ENCODE measurements around the gene PBX2. TPM values are rescaled to one million over a fixed set of nuclear protein-coding genes. Genes with fewer than 3 reads are reported as not detected.

PBX2 gene
- total RNA-seq, 4 donors from 2014 or later, result 51.0 to 84.7 (median 63.8) TPM

GRCh38 chr6:32181148-32181702 lies 8.8 kb downstream of the PBX2 start:
- H3K27me3 ChIP-seq, result no peaks in the 10 kb centered on the region
- DNase-seq (ENCODE audit: low spot score in 2 of 2), result no peak
- peaks cover 58% of the 10 kb centered on the region for H3K4me1 ChIP-seq
- peak overlapping the region; percentile 20 for H3K27ac ChIP-seq
- no peak overlapping the region for H3K4me3 ChIP-seq
- H3K9me3 ChIP-seq, result no peaks in the 10 kb centered on the region
- no peak for TF ChIP-seq POLR2A (IDR thresholded peaks at IDR 0.05)
- TF ChIP-seq EP300 (IDR thresholded peaks at IDR 0.05), result no peak
- no peak for TF ChIP-seq POLR2AphosphoS5 (IDR thresholded peaks at IDR 0.05)
- no peak for TF ChIP-seq CTCF (IDR thresholded peaks at IDR 0.05)
- 92% methylated on average over 15 of the region's 15 CpGs for WGBS
- H3K36me3 ChIP-seq, result peaks cover 27% of the 10 kb centered on the region

- no peaks in the 10 kb centered on the region for H3K9me3 ChIP-seq
- no peaks in the 10 kb centered on the region for H3K27me3 ChIP-seq
- WGBS, result 68% methylated on average over 10 of the region's 10 CpGs
- no peak overlapping the region for H3K27ac ChIP-seq
- peaks cover 26% of the 10 kb centered on the region for H3K36me3 ChIP-seq
- no peak for TF ChIP-seq EP300 (IDR thresholded peaks at IDR 0.05)
- TF ChIP-seq POLR2AphosphoS5 (IDR thresholded peaks at IDR 0.05), result no peak
- TF ChIP-seq POLR2A (IDR thresholded peaks at IDR 0.05), result no peak
- TF ChIP-seq CTCF (IDR thresholded peaks at IDR 0.05), result no peak
- H3K4me1 ChIP-seq, result peaks cover 61% of the 10 kb centered on the region
- DNase-seq (ENCODE audit: low spot score in 2 of 2), result no peak
- H3K4me3 ChIP-seq, result peak overlapping the region; percentile 93
Observed at GRCh38 chr6:32179766-32180405, 10.1 kb downstream of the PBX2 start.

GRCh38 chr6:32178547-32179440 lies 11.2 kb downstream of the PBX2 start:
- Histone ChIP-seq H3K9me3 (no peaks in the 10 kb centered on the region), H3K4me1 (peaks cover 60% of the 10 kb centered on the region), H3K27me3 (no peaks in the 10 kb centered on the region), H3K36me3 (peaks cover 26% of the 10 kb centered on the region), H3K4me3 (peak overlapping the region; percentile 93), H3K27ac (peak overlapping the region; percentile 96)
- 3% methylated on average over 24 of the region's 24 CpGs for WGBS
- no peak for DNase-seq (ENCODE audit: low spot score in 2 of 2)
- no peak for TF ChIP-seq EP300 (IDR thresholded peaks at IDR 0.05)
- no peak for TF ChIP-seq POLR2AphosphoS5 (IDR thresholded peaks at IDR 0.05)
- no peak for TF ChIP-seq POLR2A (IDR thresholded peaks at IDR 0.05)
- no peak for TF ChIP-seq CTCF (IDR thresholded peaks at IDR 0.05)

- under 1% methylated on average over 33 of the region's 33 CpGs for WGBS
- TF ChIP-seq CTCF (IDR thresholded peaks at IDR 0.05) (no peak), POLR2AphosphoS5 (IDR thresholded peaks at IDR 0.05) (peak in 2 of 3 donors; percentile 40 to 96)
Observed at GRCh38 chr6:32177788-32178546, 12.0 kb downstream of the PBX2 start, which contains the start of gene RNF5. TSS of gene RNF5 (plus strand) at chr6:32178405. CDS start at chr6:32178512, 107 bp downstream.

More at GRCh38 chr6:32177788-32178546, 12.0 kb downstream of the PBX2 start, which contains the start of gene RNF5:
- Histone ChIP-seq H3K27ac (peak within 1 kb of the TSS; percentile 96), H3K27me3 (no peaks in the 10 kb centered on the region), H3K36me3 (peaks cover 19% of the 10 kb centered on the region), H3K4me3 (peak within 1 kb of the TSS; percentile 93), H3K9me3 (no peaks in the 10 kb centered on the region), H3K4me1 (peaks cover 67% of the 10 kb centered on the region)
- peak; percentile 99 for DNase-seq (ENCODE audit: low spot score in 2 of 2)
